Measurements from ENCODE around the gene SORT1. TPM values are rescaled to one million over a fixed set of nuclear protein-coding genes. Genes with fewer than 3 reads are reported as not detected.

Gene SORT1
- total and polyA plus RNA-seq, 2 of the 8 experiments (the other 6 are each of a cell fraction or from before 2014, with no cell fraction given), result 18.7 to 69.6 TPM

DNA sequence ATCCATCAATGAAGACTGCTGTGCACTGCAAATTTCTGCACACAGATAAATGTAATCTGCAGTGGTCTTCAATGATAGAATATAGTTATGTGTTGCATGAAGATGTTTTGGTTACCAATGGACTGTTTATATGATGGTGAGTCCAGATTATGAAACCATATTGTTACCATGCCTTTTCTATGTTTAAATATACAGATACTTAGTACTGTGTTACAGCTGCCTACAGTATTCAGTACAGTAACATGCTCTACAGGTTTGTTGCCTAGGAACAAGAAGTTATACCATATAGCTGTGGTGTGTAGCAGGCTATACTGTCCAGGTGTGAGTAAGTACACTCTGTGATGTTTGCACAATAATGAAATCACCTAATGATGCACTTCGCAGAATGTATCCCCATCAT lies 40.8 kb downstream of the SORT1 start:
- Histone ChIP-seq H3K23me2 (ENCODE audit: low read depth, low read length) (no peaks in the 10 kb centered on the region), H3K27ac (ENCODE audit: low read depth, low read length) (no peak overlapping the region), H2BK12ac (ENCODE audit: low read depth, low read length) (no peak overlapping the region), H4K20me1 (replicated peaks in 1 of 2; ENCODE audit: control insufficient read depth in 1 of 2, insufficient read depth in 2 of 2, low read length in 2 of 2) (no peaks in the 10 kb centered on the region), H3K4ac (replicated peaks; ENCODE audit: insufficient read length, low read depth, low read length) (no peak overlapping the region), H3K4me3 (ENCODE audit: extremely low read depth in 1 of 4, insufficient read depth in 2 of 4, low read depth in 3 of 4, low read length in 4 of 4) (no peak overlapping the region), H4K8ac (ENCODE audit: extremely low read depth, insufficient read depth, low read length) (no peak overlapping the region), H3K9ac (replicated peaks in 1 of 4; ENCODE audit: extremely low read depth in 1 of 4, low read depth in 3 of 4, low read length in 3 of 4) (no peak overlapping the region), H3K79me1 (ENCODE audit: low read depth, low read length) (no peaks in the 10 kb centered on the region; the same call in 1 of the 2 replicates), H2AFZ (ENCODE audit: low read length) (no peak overlapping the region), H3K18ac (ENCODE audit: extremely low read depth, low read length) (no peak overlapping the region), H3K9me3 (ENCODE audit: insufficient read depth in 2 of 2, low read depth in 1 of 2, low read length in 1 of 2) (no peaks in the 10 kb centered on the region), H2AK5ac (ENCODE audit: low read depth, low read length) (no peak overlapping the region), H3K56ac (replicated peaks; ENCODE audit: insufficient read length, low read depth, low read length) (no peak overlapping the region), H2BK5ac (ENCODE audit: low read depth, low read length) (no peak overlapping the region), H3K14ac (ENCODE audit: insufficient read length) (no peak overlapping the region), H2BK15ac (ENCODE audit: low read length) (no peak overlapping the region), H2BK120ac (replicated peaks; ENCODE audit: low read depth, low read length) (no peak overlapping the region), H3K79me2 (ENCODE audit: control insufficient read depth in 1 of 2, insufficient read depth in 2 of 2, low read length in 2 of 2) (no peaks in the 10 kb centered on the region), H4K91ac (replicated peaks; ENCODE audit: insufficient read length, low read length) (no peak overlapping the region), H4K5ac (ENCODE audit: insufficient read length, low read depth, low read length) (no peak overlapping the region), H3K36me3 (ENCODE audit: control insufficient read depth in 2 of 4, insufficient read depth in 4 of 4, low read length in 3 of 4) (peaks cover 0 to 13% (median 3%) of the 10 kb centered on the region in 4 experiments; a peak in 6 of 8 replicates), H2BK20ac (ENCODE audit: low read length) (no peak overlapping the region), H3K4me1 (replicated peaks in 1 of 4; ENCODE audit: control insufficient read depth in 3 of 4, insufficient read depth in 4 of 4, low read length in 3 of 4) (peaks cover 1 to 6% (median 4%) of the 10 kb centered on the region in 4 experiments; a peak in 5 of 7 replicates), H3K23ac (ENCODE audit: insufficient read length) (no peak overlapping the region), H3K4me2 (ENCODE audit: insufficient read depth in 1 of 2, low read depth in 2 of 2, low read length in 2 of 2) (no peak overlapping the region), H3K27me3 (replicated peaks in 1 of 4; ENCODE audit: control insufficient read depth in 3 of 4, extremely low read depth in 1 of 4, insufficient read depth in 3 of 4, low read length in 3 of 4) (no peaks in the 10 kb centered on the region)
- POLR2A ChIA-PET (ENCODE audit: partially characterized antibody), result interaction anchor here (1.3 to 2.1 kb wide), 2 partner anchors 9 to 42 kb away, joined by 3 to 6 read pairs; partner anchors contain the start of gene SORT1
- no peak for DNase-seq (ENCODE audit: low read depth in 1 of 2, low spot score in 2 of 2)
- no peak for FAIRE-seq
- CTCF ChIA-PET (ENCODE audit: partially characterized antibody), result interaction anchor here (0.6 to 1.6 kb wide), 7 partner anchors 19 to 176 kb away, joined by 3 to 4 read pairs (median 3); no protein-coding TSS in a partner anchor
- WGBS, 2 experiments (ENCODE audit: extremely low coverage in 1 of 2, insufficient coverage in 1 of 2, insufficient read length in 1 of 2, insufficient replicate concordance in 2 of 2, low coverage in 1 of 2, low lambda C conversion rate in 2 of 2, missing lambda C conversion rate in 1 of 2), result 94% methylated on average over 1 of the region's 1 CpG; no CpG with 5 or more reads in 1 of the 2 experiments
- TF ChIP-seq RAD21 (IDR thresholded peaks at IDR 0.05 in 1 of 2, conservative IDR thresholded peaks at IDR 0.05 in 1 of 2; ENCODE audit: low read depth in 2 of 2, low read length in 2 of 2), result no peak
- no peak for TF ChIP-seq POLR2A (IDR thresholded peaks at IDR 0.05; ENCODE audit: control extremely low read depth in 1 of 2, low read depth in 2 of 2, low read length in 2 of 2)
- TF ChIP-seq RBBP5 (IDR thresholded peaks at IDR 0.05; ENCODE audit: borderline replicate concordance, low read depth, low read length), result no peak
- TF ChIP-seq RXRA (IDR thresholded peaks at IDR 0.05; ENCODE audit: insufficient read depth, low read depth, low read length), result no peak
- TF ChIP-seq, protein P1, sequence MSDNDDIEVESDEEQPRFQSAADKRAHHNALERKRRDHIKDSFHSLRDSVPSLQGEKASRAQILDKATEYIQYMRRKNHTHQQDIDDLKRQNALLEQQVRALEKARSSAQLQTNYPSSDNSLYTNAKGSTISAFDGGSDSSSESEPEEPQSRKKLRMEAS (IDR thresholded peaks at IDR 0.05), result no peak
- no peak for TF ChIP-seq SRF (IDR thresholded peaks at IDR 0.05; ENCODE audit: low read depth, low read length)
- no peak for TF ChIP-seq TCF12 (IDR thresholded peaks at IDR 0.05; ENCODE audit: low read depth, low read length)
- TF ChIP-seq EP300 (IDR thresholded peaks at IDR 0.05; ENCODE audit: borderline replicate concordance in 1 of 2, low read depth in 2 of 2, low read length in 2 of 2), result no peak
- no peak for TF ChIP-seq CBX5 (IDR thresholded peaks at IDR 0.05; ENCODE audit: low read depth, low read length)
- TF ChIP-seq SP4 (IDR thresholded peaks at IDR 0.05; ENCODE audit: low read length), result no peak
